Activated T-cell treated with anti-CD3 and anti-CD28 coated beads, Interleukin-2, amount 50 U/mL, for 4 hours (primary cell): ENCODE measurements around the gene STYX. TPM values are rescaled to one million over a fixed set of nuclear protein-coding genes. Genes with fewer than 3 reads are reported as not detected.
A peak's percentile ranks its signal among the peaks of the same experiment; 100 is the strongest.

Source experiments
- ATAC-seq, 2 donors: fragments of 200-7000 bp; cut with Tn5 transposase; one replicate each; pipeline ENCODE4 v1.10.0; 2021
- DNase-seq: peaks from one replicate; pipeline ENCODE4 v3.0.0-alpha.2; 2020
- H3K27me3 Mint-ChIP-seq: one replicate; pipeline ENCODE4 v1.8.0; 2021; ENCODE audit warnings: low read depth, mixed read lengths
- H3K36me3 Mint-ChIP-seq: one replicate; pipeline ENCODE4 v1.8.0; 2022; ENCODE audit warnings: mixed read lengths; ENCODE audit not compliant: insufficient read depth
- H3K4me1 Mint-ChIP-seq: one replicate; pipeline ENCODE4 v1.8.0; 2021; ENCODE audit warnings: low read depth, mixed read lengths
- H3K4me3 Mint-ChIP-seq: one replicate; pipeline ENCODE4 v1.8.0; 2021; ENCODE audit warnings: mild to moderate bottlenecking, moderate library complexity, mixed read lengths
- H3K9me3 Mint-ChIP-seq: one replicate; pipeline ENCODE4 v1.8.0; 2021; ENCODE audit warnings: mixed read lengths
- total RNA-seq, 3 donors: library from RNA; stranded (reverse); gene quantifications; one replicate each; pipeline ENCODE4 v1.2.1, GENCODE V29; 2021

The STYX gene
- total RNA-seq = 10 to 100 TPM; 18.5 to 18.9 (median 18.6) TPM

GRCh38 chr14:52729925-52730708 is at the start of gene STYX:
Gene STYX, plus strand, starts transcription at chr14:52730166. Its CDS starts 309 bp downstream, at chr14:52730475.
- ATAC-seq (peak; percentile 94 to 95), DNase-seq (peak; percentile 97)
- H3K27me3 Mint-ChIP-seq = no peaks in the 10 kb centered on the region
- H3K4me3 Mint-ChIP-seq = peak within 1 kb of the TSS; percentile 94
- no peaks in the 10 kb centered on the region for H3K9me3 Mint-ChIP-seq
- peaks cover 37% of the 10 kb centered on the region for H3K4me1 Mint-ChIP-seq
- peaks cover 30% of the 10 kb centered on the region for H3K36me3 Mint-ChIP-seq

- ATAC-seq (no peak), DNase-seq (no peak)
- Mint-ChIP-seq H3K27me3 (no peaks in the 10 kb centered on the region), H3K4me3 (no peak overlapping the region), H3K9me3 (no peaks in the 10 kb centered on the region), H3K36me3 (peaks cover 4% of the 10 kb centered on the region), H3K4me1 (peaks cover 48% of the 10 kb centered on the region)
Measured at GRCh38 chr14:52683985-52684520, 45.9 kb upstream of the STYX start.

GRCh38 chr14:52686176-52686575 is 43.8 kb upstream of the STYX start:
- no peak overlapping the region for H3K4me3 Mint-ChIP-seq
- peaks cover 63% of the 10 kb centered on the region for H3K4me1 Mint-ChIP-seq
- H3K9me3 Mint-ChIP-seq = no peaks in the 10 kb centered on the region
- ATAC-seq (no peak), DNase-seq (no peak)
- no peaks in the 10 kb centered on the region for H3K27me3 Mint-ChIP-seq
- H3K36me3 Mint-ChIP-seq = no peaks in the 10 kb centered on the region

- Mint-ChIP-seq H3K4me1 (peaks cover 73% of the 10 kb centered on the region), H3K9me3 (no peaks in the 10 kb centered on the region), H3K36me3 (peaks cover 2% of the 10 kb centered on the region), H3K4me3 (no peak overlapping the region), H3K27me3 (no peaks in the 10 kb centered on the region)
- DNase-seq (no peak), ATAC-seq (no peak)
Measured at GRCh38 chr14:52690983-52691760, 38.8 kb upstream of the STYX start.

- Mint-ChIP-seq H3K4me1 (peaks cover 62% of the 10 kb centered on the region), H3K4me3 (peak overlapping the region; percentile 47), H3K9me3 (no peaks in the 10 kb centered on the region), H3K27me3 (no peaks in the 10 kb centered on the region), H3K36me3 (peaks cover 2% of the 10 kb centered on the region)
- DNase-seq (no peak), ATAC-seq (no peak)
Measured at GRCh38 chr14:52692248-52692962, 37.6 kb upstream of the STYX start.

- ATAC-seq (no peak), DNase-seq (no peak)
- peak overlapping the region; percentile 69 for H3K4me3 Mint-ChIP-seq
- peaks cover 56% of the 10 kb centered on the region for H3K4me1 Mint-ChIP-seq
- no peaks in the 10 kb centered on the region for H3K27me3 Mint-ChIP-seq
- H3K36me3 Mint-ChIP-seq = peaks cover 2% of the 10 kb centered on the region
- H3K9me3 Mint-ChIP-seq = no peaks in the 10 kb centered on the region
Measured at GRCh38 chr14:52693036-52693435, 36.9 kb upstream of the STYX start.

- no peak for ATAC-seq
- Mint-ChIP-seq H3K9me3 (no peaks in the 10 kb centered on the region), H3K4me1 (peaks cover 51% of the 10 kb centered on the region), H3K36me3 (peaks cover 2% of the 10 kb centered on the region), H3K27me3 (no peaks in the 10 kb centered on the region), H3K4me3 (peak overlapping the region; percentile 69)
- DNase-seq = no peak
Measured at GRCh38 chr14:52693532-52693931, 36.4 kb upstream of the STYX start.

- Mint-ChIP-seq H3K36me3 (peaks cover 2% of the 10 kb centered on the region), H3K9me3 (no peaks in the 10 kb centered on the region), H3K4me3 (peak overlapping the region; percentile 92), H3K27me3 (no peaks in the 10 kb centered on the region), H3K4me1 (peaks cover 41% of the 10 kb centered on the region)
- DNase-seq (peak; percentile 43), ATAC-seq (peak; percentile 64)
Measured at GRCh38 chr14:52694761-52695480, 35.0 kb upstream of the STYX start.

- peaks cover 2% of the 10 kb centered on the region for H3K36me3 Mint-ChIP-seq
- peaks cover 36% of the 10 kb centered on the region for H3K4me1 Mint-ChIP-seq
- H3K27me3 Mint-ChIP-seq = no peaks in the 10 kb centered on the region
- DNase-seq (peak; percentile 51), ATAC-seq (peak; percentile 85 to 86)
- H3K4me3 Mint-ChIP-seq = peak within 1 kb of the TSS; percentile 92
- H3K9me3 Mint-ChIP-seq = no peaks in the 10 kb centered on the region
Measured at GRCh38 chr14:52695481-52696091, 34.4 kb upstream of the STYX start, which contains the start of gene ERO1A. Gene ERO1A, minus strand, starts transcription at chr14:52695558. Its CDS starts 77 bp downstream, at chr14:52695481.

GRCh38 chr14:52700701-52701172 is 29.2 kb upstream of the STYX start:
- DNase-seq = no peak
- Mint-ChIP-seq H3K36me3 (no peaks in the 10 kb centered on the region), H3K27me3 (no peaks in the 10 kb centered on the region), H3K9me3 (no peaks in the 10 kb centered on the region), H3K4me3 (no peak overlapping the region), H3K4me1 (no peaks in the 10 kb centered on the region)
- ATAC-seq = no peak

- ATAC-seq = peak in 1 of 2 donors; percentile 14
- no peak overlapping the region for H3K4me3 Mint-ChIP-seq
- H3K9me3 Mint-ChIP-seq = no peaks in the 10 kb centered on the region
- no peaks in the 10 kb centered on the region for H3K36me3 Mint-ChIP-seq
- peaks cover 4% of the 10 kb centered on the region for H3K4me1 Mint-ChIP-seq
- no peak for DNase-seq
- H3K27me3 Mint-ChIP-seq = no peaks in the 10 kb centered on the region
Measured at GRCh38 chr14:52701223-52701622, 28.7 kb upstream of the STYX start.

- H3K4me1 Mint-ChIP-seq = peaks cover 18% of the 10 kb centered on the region
- DNase-seq (no peak), ATAC-seq (no peak)
- no peaks in the 10 kb centered on the region for H3K27me3 Mint-ChIP-seq
- H3K36me3 Mint-ChIP-seq = peaks cover 7% of the 10 kb centered on the region
- H3K9me3 Mint-ChIP-seq = no peaks in the 10 kb centered on the region
- H3K4me3 Mint-ChIP-seq = no peak overlapping the region
Measured at GRCh38 chr14:52703225-52703624, 26.7 kb upstream of the STYX start.

- DNase-seq (no peak), ATAC-seq (no peak)
- Mint-ChIP-seq H3K9me3 (no peaks in the 10 kb centered on the region), H3K36me3 (peaks cover 11% of the 10 kb centered on the region), H3K4me3 (no peak overlapping the region), H3K27me3 (no peaks in the 10 kb centered on the region), H3K4me1 (peaks cover 22% of the 10 kb centered on the region)
Measured at GRCh38 chr14:52703664-52704063, 26.3 kb upstream of the STYX start.
